Activated CD8-positive, alpha-beta T cell treated with anti-CD3 and anti-CD28 coated beads for 36 hours (primary cell): Measurements from ENCODE around the gene MSANTD3. TPM values are rescaled to one million over a fixed set of nuclear protein-coding genes. Genes with fewer than 3 reads are reported as not detected.

Experiments used
- ATAC-seq: fragments of 200-7000 bp; cut with Tn5 transposase; one replicate; pipeline ENCODE4 v1.10.0; 2021; ENCODE audit warnings: mild to moderate bottlenecking, moderate library complexity
- CTCF ChIA-PET: fragments of 350-600 bp; sonication (Branson Sonifier 250); formaldehyde crosslinking; loops from one replicate; lab custom pipeline; 2021; ENCODE audit warnings: antibody characterized with exemption; lab: Charles Lee
- POLR2A ChIA-PET: fragments of 350-600 bp; sonication (Branson Sonifier 250); formaldehyde crosslinking; loops from one replicate; lab custom pipeline; 2021; ENCODE audit warnings: antibody characterized with exemption; lab: Charles Lee
- DNase-seq: peaks from one replicate; pipeline ENCODE4 v3.0.0-alpha.2; 2020
- H3K27ac Mint-ChIP-seq: one replicate; pipeline ENCODE4 v1.8.0; 2021; ENCODE audit warnings: mild to moderate bottlenecking, mixed read lengths
- H3K27me3 Mint-ChIP-seq: one replicate; pipeline ENCODE4 v1.8.0; 2021; ENCODE audit warnings: mixed read lengths
- H3K36me3 Mint-ChIP-seq: one replicate; pipeline ENCODE4 v1.8.0; 2021; ENCODE audit warnings: low read depth, mixed read lengths
- H3K4me1 Mint-ChIP-seq: one replicate; pipeline ENCODE4 v1.8.0; 2021; ENCODE audit warnings: low read depth, mixed read lengths
- H3K4me3 Mint-ChIP-seq: one replicate; pipeline ENCODE4 v1.8.0; 2021; ENCODE audit warnings: mild to moderate bottlenecking, moderate library complexity, mixed read lengths
- H3K9me3 Mint-ChIP-seq: one replicate; pipeline ENCODE4 v1.8.0; 2021; ENCODE audit warnings: mixed read lengths
- intact Hi-C: fragments of 100-400 bp; cut with micrococcal nuclease; formaldehyde crosslinking; loops from one replicate; pipeline ENCODE4 v1.10.0; 2022
- total RNA-seq, 2 experiments: library from RNA; stranded (reverse); gene quantifications; one replicate each; pipeline ENCODE4 v1.2.3, GENCODE V29; 2021
- TF ChIP-seq, protein P1 (sequence below): fragments of 200-600 bp; IDR thresholded peaks from one replicate; pipeline ENCODE4 v1.8.0; 2022; ENCODE audit warnings: antibody characterized with exemption, mild to moderate bottlenecking

The MSANTD3 gene
- total RNA-seq, 2 experiments from 2014 or later, result 13.3 to 14.6 TPM

DNA sequence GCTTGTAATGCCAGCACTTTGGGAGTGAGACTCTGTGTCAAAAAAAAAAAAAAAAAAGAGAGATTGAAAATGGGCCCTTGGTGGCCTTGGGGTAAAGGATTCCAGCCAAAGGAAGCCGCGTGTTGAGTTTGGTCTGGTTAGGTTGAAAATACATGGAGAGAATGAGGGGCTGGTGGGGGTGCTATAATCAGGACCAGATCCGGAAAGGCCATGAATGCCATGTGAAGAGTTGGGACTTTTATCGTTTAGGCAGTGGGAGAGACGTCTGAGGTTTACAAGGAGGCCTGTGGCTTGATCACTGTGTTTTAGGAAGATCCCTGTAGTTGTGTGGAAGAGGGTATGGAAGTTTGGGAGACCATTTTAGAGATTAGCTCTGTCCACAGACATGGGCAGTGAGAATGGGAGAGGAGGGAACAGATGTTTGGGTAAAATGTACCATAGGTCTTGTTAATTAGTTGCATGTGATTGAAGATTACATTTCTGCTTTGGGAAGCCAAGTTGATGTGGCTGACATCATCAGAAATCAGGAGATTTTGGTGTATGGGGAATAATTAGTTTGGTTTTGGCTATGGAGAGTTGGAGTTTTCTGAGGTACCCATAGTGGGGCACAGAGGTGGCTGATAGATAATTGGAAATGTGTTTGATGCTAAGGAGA, 3.5 kb downstream of the MSANTD3 start:
- ChIA-PET CTCF (interaction anchor here (1.7 kb wide), 1 partner anchor 8 kb away, joined by 12 read pairs; no protein-coding TSS in a partner anchor), POLR2A (interaction anchor here (0.7 kb wide), 1 partner anchor 43 kb away, joined by 3 read pairs; the partner anchor contains the start of gene TMEFF1)
- DNase-seq (no peak), ATAC-seq (no peak)
- Mint-ChIP-seq H3K4me3 (no peak overlapping the region), H3K27me3 (no peaks in the 10 kb centered on the region), H3K36me3 (no peaks in the 10 kb centered on the region), H3K4me1 (peaks cover 33% of the 10 kb centered on the region), H3K9me3 (no peaks in the 10 kb centered on the region), H3K27ac (no peak overlapping the region)
- intact Hi-C loops, result no loop called here
- TF ChIP-seq, protein P1, sequence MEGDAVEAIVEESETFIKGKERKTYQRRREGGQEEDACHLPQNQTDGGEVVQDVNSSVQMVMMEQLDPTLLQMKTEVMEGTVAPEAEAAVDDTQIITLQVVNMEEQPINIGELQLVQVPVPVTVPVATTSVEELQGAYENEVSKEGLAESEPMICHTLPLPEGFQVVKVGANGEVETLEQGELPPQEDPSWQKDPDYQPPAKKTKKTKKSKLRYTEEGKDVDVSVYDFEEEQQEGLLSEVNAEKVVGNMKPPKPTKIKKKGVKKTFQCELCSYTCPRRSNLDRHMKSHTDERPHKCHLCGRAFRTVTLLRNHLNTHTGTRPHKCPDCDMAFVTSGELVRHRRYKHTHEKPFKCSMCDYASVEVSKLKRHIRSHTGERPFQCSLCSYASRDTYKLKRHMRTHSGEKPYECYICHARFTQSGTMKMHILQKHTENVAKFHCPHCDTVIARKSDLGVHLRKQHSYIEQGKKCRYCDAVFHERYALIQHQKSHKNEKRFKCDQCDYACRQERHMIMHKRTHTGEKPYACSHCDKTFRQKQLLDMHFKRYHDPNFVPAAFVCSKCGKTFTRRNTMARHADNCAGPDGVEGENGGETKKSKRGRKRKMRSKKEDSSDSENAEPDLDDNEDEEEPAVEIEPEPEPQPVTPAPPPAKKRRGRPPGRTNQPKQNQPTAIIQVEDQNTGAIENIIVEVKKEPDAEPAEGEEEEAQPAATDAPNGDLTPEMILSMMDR, result no peak

GRCh38 chr9:100431886-100432285, 4.9 kb downstream of the MSANTD3 start:
- ChIA-PET POLR2A (interaction anchor here (0.7 kb wide), 1 partner anchor 80 kb away, joined by 3 read pairs; the partner anchor contains the start of gene TEX10), CTCF (interaction anchor here (1.6 kb wide), 1 partner anchor 107 kb away, joined by 3 read pairs; no protein-coding TSS in a partner anchor)
- ATAC-seq (no peak), DNase-seq (no peak)
- Mint-ChIP-seq H3K27me3 (no peaks in the 10 kb centered on the region), H3K36me3 (no peaks in the 10 kb centered on the region), H3K27ac (no peak overlapping the region), H3K4me3 (no peak overlapping the region), H3K9me3 (no peaks in the 10 kb centered on the region), H3K4me1 (peaks cover 23% of the 10 kb centered on the region)
- intact Hi-C loops, result no loop called here
- TF ChIP-seq, protein P1, result no peak

DNA sequence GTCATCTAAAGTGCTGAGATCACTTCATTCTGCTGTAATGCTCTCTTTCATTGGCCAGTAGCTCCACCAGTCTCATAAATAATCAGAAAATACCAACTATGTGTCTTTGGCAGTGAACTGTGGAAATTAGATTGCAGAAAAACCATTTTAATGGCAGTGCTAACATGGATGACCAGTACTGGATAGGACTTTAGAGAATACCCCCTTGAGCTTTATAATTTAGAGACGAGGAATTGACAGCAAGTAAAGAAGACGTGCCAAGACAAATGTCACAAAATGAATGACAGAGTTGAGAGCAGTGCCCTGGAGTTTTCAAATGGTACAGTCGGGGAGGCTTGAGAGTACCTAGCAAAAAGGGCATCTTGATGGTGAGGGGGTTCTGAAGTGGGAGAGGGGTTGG, 5.8 kb downstream of the MSANTD3 start:
- peaks cover 21% of the 10 kb centered on the region for H3K4me1 Mint-ChIP-seq
- POLR2A ChIA-PET, result no interaction called here

DNA sequence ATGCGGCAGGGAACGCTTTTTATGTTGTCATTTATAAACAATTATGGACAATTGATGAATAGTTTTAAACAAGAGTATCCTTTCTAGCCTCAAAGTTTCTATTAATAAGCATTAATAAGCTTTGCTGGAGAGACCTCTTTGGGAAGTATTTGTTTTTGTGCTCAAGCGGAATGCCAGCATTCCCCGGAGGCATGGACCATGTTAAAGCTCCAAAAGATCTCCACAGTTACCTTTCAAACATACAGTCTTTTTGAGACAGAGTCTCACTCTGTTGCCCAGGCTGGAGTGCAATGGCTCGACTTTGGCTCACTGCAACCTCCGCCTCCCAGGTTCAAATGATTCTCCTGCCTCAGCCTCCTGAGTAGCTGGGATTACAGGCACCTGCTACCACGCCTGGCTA, 9.6 kb downstream of the MSANTD3 start:
- TF ChIP-seq, protein P1, result no peak
- ChIA-PET CTCF (interaction anchor here (0.8 to 5.5 kb wide), 7 partner anchors 11 to 1205 kb away, joined by 3 to 32 read pairs (median 4); partner anchors contain the start of genes MSANTD3 and TEX10), POLR2A (interaction anchor here (1.2 kb wide), 2 partner anchors 9 to 18 kb away, joined by 3 to 4 read pairs; no protein-coding TSS in a partner anchor)
- intact Hi-C loops, result no loop called here
- H3K4me1 Mint-ChIP-seq, result no peaks in the 10 kb centered on the region
- no peaks in the 10 kb centered on the region for H3K9me3 Mint-ChIP-seq
- DNase-seq, result no peak
- no peaks in the 10 kb centered on the region for H3K27me3 Mint-ChIP-seq
- no peaks in the 10 kb centered on the region for H3K36me3 Mint-ChIP-seq
- H3K4me3 Mint-ChIP-seq, result no peak overlapping the region
- no peak overlapping the region for H3K27ac Mint-ChIP-seq
- ATAC-seq, result no peak

More for the DNA sequence above, 5.8 kb downstream of the MSANTD3 start:
- Mint-ChIP-seq H3K9me3 (no peaks in the 10 kb centered on the region), H3K4me3 (no peak overlapping the region), H3K36me3 (no peaks in the 10 kb centered on the region), H3K27me3 (no peaks in the 10 kb centered on the region), H3K27ac (no peak overlapping the region)
- ATAC-seq (no peak), DNase-seq (no peak)
- TF ChIP-seq, protein P1, result no peak
- intact Hi-C loops, result no loop called here
- CTCF ChIA-PET, result interaction anchor here (1.6 kb wide), 1 partner anchor 108 kb away, joined by 3 read pairs; no protein-coding TSS in a partner anchor
